Myocyte (in vitro differentiated cells): Measurements from ENCODE around the gene JPH2. TPM values are rescaled to one million over a fixed set of nuclear protein-coding genes. Genes with fewer than 3 reads are reported as not detected.
A peak's percentile ranks its signal among the peaks of the same experiment; 100 is the strongest.

Experiments
- DNase-seq: peaks from one replicate; pipeline ENCODE4 v3.0.0-alpha.2; 2012; ENCODE audit warnings: low read depth
- total RNA-seq: library from RNA; depleted of rRNA; stranded (reverse); fragments of >200 nt; gene quantifications from 2 replicates; pipeline ENCODE4 v1.2.3, GENCODE V29; 2014

The JPH2 gene
- total RNA-seq, 1 donor from 2014 or later, result 339 TPM

- peak; percentile 77 for DNase-seq
These were observed 1.1 kb upstream of the JPH2 start for GRCh38 chr20:44187772-44188709.

- no peak for DNase-seq
These were observed 324 bp downstream of the JPH2 start for GRCh38 chr20:44186674-44187053.

GRCh38 chr20:44186201-44186600 is 787 bp downstream of the JPH2 start:
- peak; percentile 54 for DNase-seq

- DNase-seq, result no peak
These were observed 1.4 kb downstream of the JPH2 start for GRCh38 chr20:44185574-44185973.

GRCh38 chr20:44183282-44183681 is 3.7 kb downstream of the JPH2 start:
- no peak for DNase-seq

- peak; percentile 23 for DNase-seq
These were observed 4.1 kb downstream of the JPH2 start for GRCh38 chr20:44182863-44183262.

GRCh38 chr20:44182135-44182765 is 4.7 kb downstream of the JPH2 start:
- peak; percentile 88 for DNase-seq

- peak; percentile 85 for DNase-seq
These were observed 5.4 kb downstream of the JPH2 start for GRCh38 chr20:44181611-44182010.

- DNase-seq, result peak; percentile 98
These were observed 6.2 kb downstream of the JPH2 start for GRCh38 chr20:44180814-44181213.

GRCh38 chr20:44176833-44177534 is 10.0 kb downstream of the JPH2 start:
- DNase-seq, result peak; percentile 99

GRCh38 chr20:44174996-44175765 is 11.8 kb downstream of the JPH2 start:
- peak; percentile 100 for DNase-seq

GRCh38 chr20:44173846-44174245 is 13.1 kb downstream of the JPH2 start:
- no peak for DNase-seq

GRCh38 chr20:44173116-44173515 is 13.9 kb downstream of the JPH2 start:
- no peak for DNase-seq

GRCh38 chr20:44172572-44172950 is 14.4 kb downstream of the JPH2 start:
- DNase-seq, result peak; percentile 19

GRCh38 chr20:44171775-44172571 is 15.0 kb downstream of the JPH2 start:
- peak; percentile 21 for DNase-seq

- DNase-seq, result peak; percentile 77
These were observed 16.1 kb downstream of the JPH2 start for GRCh38 chr20:44170816-44171410.

GRCh38 chr20:44167736-44168135 is 19.3 kb downstream of the JPH2 start:
- peak; percentile 27 for DNase-seq

GRCh38 chr20:44166477-44166876 is 20.5 kb downstream of the JPH2 start:
- DNase-seq, result peak; percentile 96

- no peak for DNase-seq
These were observed 21.0 kb downstream of the JPH2 start for GRCh38 chr20:44166008-44166407.

GRCh38 chr20:44160133-44160532 is 26.9 kb downstream of the JPH2 start:
- DNase-seq, result no peak
